Calu3 (cell line): ENCODE data around the gene FAM3C. TPM values are rescaled to one million over a fixed set of nuclear protein-coding genes. Genes with fewer than 3 reads are reported as not detected.

Source experiments
- BruUV-seq: library from RNA; stranded (reverse); fragments of 400-500 nt; replicated peaks from 2 replicates; lab custom pipeline; 2021; lab: Mats Ljungman, UMichigan
- CTCF ChIA-PET: fragments of 300-600 bp; sonication (Branson Sonifier 250); formaldehyde crosslinking; loops from one replicate; lab custom pipeline; 2022; ENCODE audit warnings: antibody characterized with exemption; lab: Charles Lee
- DNase-seq: peaks from one replicate; pipeline ENCODE4 v3.0.0; 2022
- H3K27ac Mint-ChIP-seq: one replicate; pipeline ENCODE4 v1.8.0; 2022; ENCODE audit warnings: mixed read lengths; ENCODE audit not compliant: unreplicated experiment
- H3K27me3 Mint-ChIP-seq: one replicate; pipeline ENCODE4 v1.8.0; 2022; ENCODE audit warnings: mixed read lengths; ENCODE audit not compliant: unreplicated experiment
- H3K36me3 Mint-ChIP-seq: one replicate; pipeline ENCODE4 v1.8.0; 2022; ENCODE audit warnings: mild to moderate bottlenecking, moderate library complexity, mixed read lengths; ENCODE audit not compliant: insufficient read depth, unreplicated experiment
- H3K4me1 Mint-ChIP-seq: one replicate; pipeline ENCODE4 v1.8.0; 2022; ENCODE audit warnings: mild to moderate bottlenecking, low read depth, mixed read lengths; ENCODE audit not compliant: unreplicated experiment
- H3K4me3 Mint-ChIP-seq: one replicate; pipeline ENCODE4 v1.8.0; 2022; ENCODE audit warnings: mild to moderate bottlenecking, low read depth, moderate library complexity, mixed read lengths; ENCODE audit not compliant: unreplicated experiment
- H3K9me3 Mint-ChIP-seq: one replicate; pipeline ENCODE4 v1.8.0; 2022; ENCODE audit warnings: low read depth, mixed read lengths; ENCODE audit not compliant: unreplicated experiment
- CTCF ChIP-seq: fragments of 200-600 bp; IDR thresholded peaks from one replicate; pipeline ENCODE4 v1.8.0; 2022; ENCODE audit warnings: antibody characterized with exemption; ENCODE audit not compliant: unreplicated experiment
- intact Hi-C: fragments of 100-400 bp; cut with micrococcal nuclease; formaldehyde crosslinking; loops from one replicate; pipeline ENCODE4 v1.10.0; 2022; ENCODE audit not compliant: unreplicated experiment
- total RNA-seq: library from RNA; stranded (reverse); gene quantifications from 2 replicates; pipeline ENCODE4 v1.2.3, GENCODE V29; 2022

Gene FAM3C
- total RNA-seq, 1 experiment from 2014 or later = 206 TPM

- H3K4me1 Mint-ChIP-seq = no peaks in the 10 kb centered on the region
- TF ChIP-seq CTCF = no peak
- DNase-seq = no peak
- H3K27ac Mint-ChIP-seq = no peak overlapping the region
- intact Hi-C loops = loop anchor here (2.0 to 10.0 kb wide), 2 partner anchors 210 to 352 kb away; partner anchors contain the start of gene CPED1
- no peaks in the 10 kb centered on the region for H3K27me3 Mint-ChIP-seq
- no peak overlapping the region for H3K4me3 Mint-ChIP-seq
- H3K36me3 Mint-ChIP-seq = peaks cover 3% of the 10 kb centered on the region
- CTCF ChIA-PET = no interaction called here
- no TSS peak for BruUV-seq
- H3K9me3 Mint-ChIP-seq = no peaks in the 10 kb centered on the region
These were observed 59.5 kb downstream of the FAM3C start for GRCh38 chr7:121336579-121336978.

GRCh38 chr7:121334875-121335648 is 61.0 kb downstream of the FAM3C start:
- intact Hi-C loops = loop anchor here (10.0 kb wide), 1 partner anchor 350 kb away; the partner anchor contains the start of gene CPED1
- no peak for DNase-seq
- no TSS peak for BruUV-seq
- Mint-ChIP-seq H3K36me3 (peaks cover 7% of the 10 kb centered on the region), H3K27me3 (no peaks in the 10 kb centered on the region), H3K27ac (no peak overlapping the region), H3K4me3 (no peak overlapping the region), H3K9me3 (no peaks in the 10 kb centered on the region), H3K4me1 (no peaks in the 10 kb centered on the region)
- CTCF ChIA-PET = no interaction called here
- no peak for TF ChIP-seq CTCF

GRCh38 chr7:121334376-121334775 is 61.7 kb downstream of the FAM3C start:
- Mint-ChIP-seq H3K27me3 (peaks cover 3% of the 10 kb centered on the region), H3K4me3 (no peak overlapping the region), H3K4me1 (peaks cover 3% of the 10 kb centered on the region), H3K36me3 (peaks cover 14% of the 10 kb centered on the region), H3K27ac (no peak overlapping the region), H3K9me3 (no peaks in the 10 kb centered on the region)
- no peak for TF ChIP-seq CTCF
- no peak for DNase-seq
- CTCF ChIA-PET = no interaction called here
- intact Hi-C loops = loop anchor here (10.0 kb wide), 1 partner anchor 350 kb away; the partner anchor contains the start of gene CPED1
- BruUV-seq = no TSS peak

GRCh38 chr7:121331574-121331973 is 64.5 kb downstream of the FAM3C start:
- no TSS peak for BruUV-seq
- Mint-ChIP-seq H3K27ac (no peak overlapping the region), H3K27me3 (peaks cover 26% of the 10 kb centered on the region), H3K9me3 (no peaks in the 10 kb centered on the region), H3K36me3 (peaks cover 20% of the 10 kb centered on the region), H3K4me3 (no peak overlapping the region), H3K4me1 (peaks cover 9% of the 10 kb centered on the region)
- CTCF ChIA-PET = no interaction called here
- no peak for DNase-seq
- no peak for TF ChIP-seq CTCF
- intact Hi-C loops = loop anchor here (10.0 kb wide), 1 partner anchor 347 kb away; the partner anchor contains the start of gene CPED1
